K562 (cell line): ENCODE measurements around the gene TNFRSF11A. TPM values are rescaled to one million over a fixed set of nuclear protein-coding genes. Genes with fewer than 3 reads are reported as not detected.

Experiments
- CBX2 ChIP-seq: fragments of 200-600 bp; sonication (generic); IDR thresholded peaks from one replicate; pipeline ENCODE4 v1.6.1; 2012; ENCODE audit warnings: mild to moderate bottlenecking, low read length, inconsistent platforms; ENCODE audit not compliant: insufficient read depth, poor library complexity, severe bottlenecking
- CBX3 ChIP-seq, 2 experiments: IDR thresholded peaks; 1 replicate in 1 of 2; 2 replicates in 1 of 2; pipeline ENCODE4 v1.6.1; 2012; ENCODE audit warnings: inconsistent platforms in 2 of 2, low read length in 2 of 2, borderline replicate concordance in 1 of 2, control low read depth in 1 of 2
- GTF2A2 ChIP-seq: IDR thresholded peaks from 2 replicates; pipeline ENCODE4 v1.6.1; 2016; ENCODE audit warnings: mild to moderate bottlenecking, missing genetic modification characterization, missing compliant biosample characterization
- HDAC8 ChIP-seq: fragments of 450-650 bp; IDR thresholded peaks from 2 replicates; pipeline ENCODE4 v1.6.1; 2016; ENCODE audit warnings: mild to moderate bottlenecking, missing genetic modification characterization, moderate library complexity, missing compliant biosample characterization
- HMGN3 ChIP-seq: IDR thresholded peaks from 2 replicates; pipeline ENCODE4 v1.6.1; 2011; ENCODE audit warnings: borderline replicate concordance, low read depth, mild to moderate bottlenecking, mixed read lengths, low read length; ENCODE audit not compliant: insufficient read length; ENCODE audit errors: extremely low read depth
- NR2C1 ChIP-seq, 2 experiments: fragments of 450-650 bp; IDR thresholded peaks; 2 replicates each; pipeline ENCODE4 v1.6.1; 2017; ENCODE audit warnings: mild to moderate bottlenecking in 2 of 2, antibody characterized with exemption in 1 of 2, inconsistent platforms in 1 of 2, missing compliant biosample characterization in 1 of 2, missing genetic modification characterization in 1 of 2
- TAF1 ChIP-seq: IDR thresholded peaks from 2 replicates; pipeline ENCODE4 v1.6.1; 2011; ENCODE audit warnings: mild to moderate bottlenecking, low read length, moderate library complexity; ENCODE audit not compliant: insufficient read depth, control insufficient read depth, severe bottlenecking; ENCODE audit errors: extremely low read depth
- ZNF766 ChIP-seq: fragments of 200-800 bp; sonication (Bioruptor generic); conservative IDR thresholded peaks from 2 replicates; pipeline ENCODE4 v1.6.1; 2016; ENCODE audit warnings: missing genetic modification characterization, missing compliant biosample characterization
- polyA plus RNA-seq, 8 experiments: library from polyadenylated mRNA; depleted of rRNA in 4 of 8; stranded (reverse) in 5 of 8; unstranded in 3 of 8; fragments of >200 nt; fragmentation: Nextera tagmentation in 2 of 8; fragmentation: Illumina TruSeq in 1 of 8; extraction: Ambion mirVana in 2 of 8; extraction: Trizol in 1 of 8; gene quantifications; 2 replicates each; pipeline versions ENCODE4 v1.2.1 to v1.2.3, GENCODE V29; 2011 to 2014; ENCODE audit warnings: inconsistent platforms in 1 of 8, missing spikeins in 1 of 8
- total RNA-seq, 7 experiments: library from RNA; depleted of rRNA in 6 of 7; stranded (reverse); fragments of >200 nt in 6 of 7; fragmentation: Illumina TruSeq in 2 of 7; extraction: Trizol in 2 of 7; gene quantifications; 2 replicates each; pipeline versions ENCODE4 v1.2.1 to v1.2.3, GENCODE V29; 2011 to 2021; ENCODE audit warnings: low replicate concordance in 1 of 7
- TF ChIP-seq, protein P1 (sequence below): sonication (generic); formaldehyde crosslinking; IDR thresholded peaks from 2 replicates; pipeline ENCODE4 v1.5.0; 2020; ENCODE audit warnings: missing genetic modification reagents
- TF ChIP-seq, protein P2 (sequence below): fragments of 250-450 bp; sonication (Bioruptor Pico); IDR thresholded peaks from 2 replicates; pipeline ENCODE4 v1.4.0; 2020; ENCODE audit warnings: mild to moderate bottlenecking, moderate library complexity, borderline replicate concordance
- TF ChIP-seq, protein P3 (sequence below): fragments of 200-600 bp; sonication (generic); IDR thresholded peaks from one replicate; pipeline ENCODE4 v1.6.1; 2012; ENCODE audit warnings: mild to moderate bottlenecking, low read depth, low read length, inconsistent platforms
- TF ChIP-seq, protein P4 (sequence below): fragments of 250-450 bp; sonication (Bioruptor Pico); IDR thresholded peaks from 2 replicates; pipeline ENCODE4 v1.8.0; 2022; ENCODE audit warnings: moderate library complexity, mild to moderate bottlenecking, inconsistent platforms

TNFRSF11A gene
- total and polyA plus RNA-seq, 9 of the 15 experiments (the other 6 are each of a cell fraction or from before 2014, with no cell fraction given): 0.03 to 0.06 (median 0.04) TPM; not detected in 6

DNA sequence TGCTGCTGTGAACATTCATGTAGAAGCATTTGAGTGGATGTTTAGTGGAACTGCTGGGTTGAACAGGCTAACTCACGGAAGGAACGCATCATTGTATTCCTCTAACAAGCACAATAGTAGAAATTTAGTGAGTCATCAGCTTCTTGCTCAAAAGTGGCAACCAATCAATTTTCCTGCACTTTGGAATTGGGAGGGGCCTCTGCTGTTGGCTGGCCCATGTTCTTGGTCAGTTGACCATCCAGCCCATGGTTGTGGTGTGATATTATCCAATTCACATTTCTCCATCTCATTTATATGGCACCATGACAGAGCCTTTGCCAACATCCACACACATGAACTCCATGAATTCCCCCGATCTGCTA lies 95.0 kb downstream of the TNFRSF11A start (continued):
- TF ChIP-seq, protein P1, sequence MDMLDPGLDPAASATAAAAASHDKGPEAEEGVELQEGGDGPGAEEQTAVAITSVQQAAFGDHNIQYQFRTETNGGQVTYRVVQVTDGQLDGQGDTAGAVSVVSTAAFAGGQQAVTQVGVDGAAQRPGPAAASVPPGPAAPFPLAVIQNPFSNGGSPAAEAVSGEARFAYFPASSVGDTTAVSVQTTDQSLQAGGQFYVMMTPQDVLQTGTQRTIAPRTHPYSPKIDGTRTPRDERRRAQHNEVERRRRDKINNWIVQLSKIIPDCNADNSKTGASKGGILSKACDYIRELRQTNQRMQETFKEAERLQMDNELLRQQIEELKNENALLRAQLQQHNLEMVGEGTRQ: no peak
- TF ChIP-seq ZNF766 (CRISPR knock-in tag): no peak
- no peak for TF ChIP-seq HMGN3
- TF ChIP-seq, protein P2, sequence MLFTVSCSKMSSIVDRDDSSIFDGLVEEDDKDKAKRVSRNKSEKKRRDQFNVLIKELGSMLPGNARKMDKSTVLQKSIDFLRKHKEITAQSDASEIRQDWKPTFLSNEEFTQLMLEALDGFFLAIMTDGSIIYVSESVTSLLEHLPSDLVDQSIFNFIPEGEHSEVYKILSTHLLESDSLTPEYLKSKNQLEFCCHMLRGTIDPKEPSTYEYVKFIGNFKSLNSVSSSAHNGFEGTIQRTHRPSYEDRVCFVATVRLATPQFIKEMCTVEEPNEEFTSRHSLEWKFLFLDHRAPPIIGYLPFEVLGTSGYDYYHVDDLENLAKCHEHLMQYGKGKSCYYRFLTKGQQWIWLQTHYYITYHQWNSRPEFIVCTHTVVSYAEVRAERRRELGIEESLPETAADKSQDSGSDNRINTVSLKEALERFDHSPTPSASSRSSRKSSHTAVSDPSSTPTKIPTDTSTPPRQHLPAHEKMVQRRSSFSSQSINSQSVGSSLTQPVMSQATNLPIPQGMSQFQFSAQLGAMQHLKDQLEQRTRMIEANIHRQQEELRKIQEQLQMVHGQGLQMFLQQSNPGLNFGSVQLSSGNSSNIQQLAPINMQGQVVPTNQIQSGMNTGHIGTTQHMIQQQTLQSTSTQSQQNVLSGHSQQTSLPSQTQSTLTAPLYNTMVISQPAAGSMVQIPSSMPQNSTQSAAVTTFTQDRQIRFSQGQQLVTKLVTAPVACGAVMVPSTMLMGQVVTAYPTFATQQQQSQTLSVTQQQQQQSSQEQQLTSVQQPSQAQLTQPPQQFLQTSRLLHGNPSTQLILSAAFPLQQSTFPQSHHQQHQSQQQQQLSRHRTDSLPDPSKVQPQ (CRISPR knock-in tag): no peak
- TF ChIP-seq GTF2A2 (tag): no peak
- no peak for TF ChIP-seq NR2C1 (IDR thresholded peaks at IDR 0.05)
- TF ChIP-seq NR2C1 (tag; IDR thresholded peaks at IDR 0.05): no peak
- no peak for TF ChIP-seq CBX3 (IDR thresholded peaks at IDR 0.05; ENCODE audit: borderline replicate concordance in 1 of 2, low read length in 2 of 2)
- TF ChIP-seq, protein P3, sequence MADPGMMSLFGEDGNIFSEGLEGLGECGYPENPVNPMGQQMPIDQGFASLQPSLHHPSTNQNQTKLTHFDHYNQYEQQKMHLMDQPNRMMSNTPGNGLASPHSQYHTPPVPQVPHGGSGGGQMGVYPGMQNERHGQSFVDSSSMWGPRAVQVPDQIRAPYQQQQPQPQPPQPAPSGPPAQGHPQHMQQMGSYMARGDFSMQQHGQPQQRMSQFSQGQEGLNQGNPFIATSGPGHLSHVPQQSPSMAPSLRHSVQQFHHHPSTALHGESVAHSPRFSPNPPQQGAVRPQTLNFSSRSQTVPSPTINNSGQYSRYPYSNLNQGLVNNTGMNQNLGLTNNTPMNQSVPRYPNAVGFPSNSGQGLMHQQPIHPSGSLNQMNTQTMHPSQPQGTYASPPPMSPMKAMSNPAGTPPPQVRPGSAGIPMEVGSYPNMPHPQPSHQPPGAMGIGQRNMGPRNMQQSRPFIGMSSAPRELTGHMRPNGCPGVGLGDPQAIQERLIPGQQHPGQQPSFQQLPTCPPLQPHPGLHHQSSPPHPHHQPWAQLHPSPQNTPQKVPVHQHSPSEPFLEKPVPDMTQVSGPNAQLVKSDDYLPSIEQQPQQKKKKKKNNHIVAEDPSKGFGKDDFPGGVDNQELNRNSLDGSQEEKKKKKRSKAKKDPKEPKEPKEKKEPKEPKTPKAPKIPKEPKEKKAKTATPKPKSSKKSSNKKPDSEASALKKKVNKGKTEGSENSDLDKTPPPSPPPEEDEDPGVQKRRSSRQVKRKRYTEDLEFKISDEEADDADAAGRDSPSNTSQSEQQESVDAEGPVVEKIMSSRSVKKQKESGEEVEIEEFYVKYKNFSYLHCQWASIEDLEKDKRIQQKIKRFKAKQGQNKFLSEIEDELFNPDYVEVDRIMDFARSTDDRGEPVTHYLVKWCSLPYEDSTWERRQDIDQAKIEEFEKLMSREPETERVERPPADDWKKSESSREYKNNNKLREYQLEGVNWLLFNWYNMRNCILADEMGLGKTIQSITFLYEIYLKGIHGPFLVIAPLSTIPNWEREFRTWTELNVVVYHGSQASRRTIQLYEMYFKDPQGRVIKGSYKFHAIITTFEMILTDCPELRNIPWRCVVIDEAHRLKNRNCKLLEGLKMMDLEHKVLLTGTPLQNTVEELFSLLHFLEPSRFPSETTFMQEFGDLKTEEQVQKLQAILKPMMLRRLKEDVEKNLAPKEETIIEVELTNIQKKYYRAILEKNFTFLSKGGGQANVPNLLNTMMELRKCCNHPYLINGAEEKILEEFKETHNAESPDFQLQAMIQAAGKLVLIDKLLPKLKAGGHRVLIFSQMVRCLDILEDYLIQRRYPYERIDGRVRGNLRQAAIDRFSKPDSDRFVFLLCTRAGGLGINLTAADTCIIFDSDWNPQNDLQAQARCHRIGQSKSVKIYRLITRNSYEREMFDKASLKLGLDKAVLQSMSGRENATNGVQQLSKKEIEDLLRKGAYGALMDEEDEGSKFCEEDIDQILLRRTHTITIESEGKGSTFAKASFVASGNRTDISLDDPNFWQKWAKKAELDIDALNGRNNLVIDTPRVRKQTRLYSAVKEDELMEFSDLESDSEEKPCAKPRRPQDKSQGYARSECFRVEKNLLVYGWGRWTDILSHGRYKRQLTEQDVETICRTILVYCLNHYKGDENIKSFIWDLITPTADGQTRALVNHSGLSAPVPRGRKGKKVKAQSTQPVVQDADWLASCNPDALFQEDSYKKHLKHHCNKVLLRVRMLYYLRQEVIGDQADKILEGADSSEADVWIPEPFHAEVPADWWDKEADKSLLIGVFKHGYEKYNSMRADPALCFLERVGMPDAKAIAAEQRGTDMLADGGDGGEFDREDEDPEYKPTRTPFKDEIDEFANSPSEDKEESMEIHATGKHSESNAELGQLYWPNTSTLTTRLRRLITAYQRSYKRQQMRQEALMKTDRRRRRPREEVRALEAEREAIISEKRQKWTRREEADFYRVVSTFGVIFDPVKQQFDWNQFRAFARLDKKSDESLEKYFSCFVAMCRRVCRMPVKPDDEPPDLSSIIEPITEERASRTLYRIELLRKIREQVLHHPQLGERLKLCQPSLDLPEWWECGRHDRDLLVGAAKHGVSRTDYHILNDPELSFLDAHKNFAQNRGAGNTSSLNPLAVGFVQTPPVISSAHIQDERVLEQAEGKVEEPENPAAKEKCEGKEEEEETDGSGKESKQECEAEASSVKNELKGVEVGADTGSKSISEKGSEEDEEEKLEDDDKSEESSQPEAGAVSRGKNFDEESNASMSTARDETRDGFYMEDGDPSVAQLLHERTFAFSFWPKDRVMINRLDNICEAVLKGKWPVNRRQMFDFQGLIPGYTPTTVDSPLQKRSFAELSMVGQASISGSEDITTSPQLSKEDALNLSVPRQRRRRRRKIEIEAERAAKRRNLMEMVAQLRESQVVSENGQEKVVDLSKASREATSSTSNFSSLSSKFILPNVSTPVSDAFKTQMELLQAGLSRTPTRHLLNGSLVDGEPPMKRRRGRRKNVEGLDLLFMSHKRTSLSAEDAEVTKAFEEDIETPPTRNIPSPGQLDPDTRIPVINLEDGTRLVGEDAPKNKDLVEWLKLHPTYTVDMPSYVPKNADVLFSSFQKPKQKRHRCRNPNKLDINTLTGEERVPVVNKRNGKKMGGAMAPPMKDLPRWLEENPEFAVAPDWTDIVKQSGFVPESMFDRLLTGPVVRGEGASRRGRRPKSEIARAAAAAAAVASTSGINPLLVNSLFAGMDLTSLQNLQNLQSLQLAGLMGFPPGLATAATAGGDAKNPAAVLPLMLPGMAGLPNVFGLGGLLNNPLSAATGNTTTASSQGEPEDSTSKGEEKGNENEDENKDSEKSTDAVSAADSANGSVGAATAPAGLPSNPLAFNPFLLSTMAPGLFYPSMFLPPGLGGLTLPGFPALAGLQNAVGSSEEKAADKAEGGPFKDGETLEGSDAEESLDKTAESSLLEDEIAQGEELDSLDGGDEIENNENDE: no peak
- TF ChIP-seq, protein P4, sequence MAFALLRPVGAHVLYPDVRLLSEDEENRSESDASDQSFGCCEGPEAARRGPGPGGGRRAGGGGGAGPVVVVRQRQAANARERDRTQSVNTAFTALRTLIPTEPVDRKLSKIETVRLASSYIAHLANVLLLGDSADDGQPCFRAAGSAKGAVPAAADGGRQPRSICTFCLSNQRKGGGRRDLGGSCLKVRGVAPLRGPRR: no peak
- no peak for TF ChIP-seq TAF1
- no peak for TF ChIP-seq CBX2
- TF ChIP-seq HDAC8 (tag): no peak
